HepG2 (cell line): ENCODE results near the gene SLC16A13. TPM values are rescaled to one million over a fixed set of nuclear protein-coding genes. Genes with fewer than 3 reads are reported as not detected.

Source experiments
- ATAC-seq: fragments of 200-7000 bp; cut with Tn5 transposase; 3 replicates; pipeline ENCODE4 v1.9.1; 2020; ENCODE audit warnings: mild to moderate bottlenecking, moderate library complexity
- BruUV-seq: library from RNA; stranded (reverse); fragments of 400-500 nt; replicated peaks from 2 replicates; lab custom pipeline; 2021; lab: Mats Ljungman, UMichigan
- CTCF ChIA-PET: fragments of 300-600 bp; formaldehyde crosslinking; extraction: SDS; loops from one replicate; lab custom pipeline; 2021; ENCODE audit warnings: low total read pairs, inconsistent platforms, low intra/inter-chr PET ratio; lab: Yijun Ruan, JAX
- POLR2A ChIA-PET: fragments of 350-600 bp; sonication (Branson Sonifier 250); formaldehyde crosslinking; loops from one replicate; lab custom pipeline; 2020; ENCODE audit warnings: antibody characterized with exemption, inconsistent platforms; lab: Yijun Ruan, JAX
- DNase-seq: peaks from one replicate; pipeline ENCODE4 v3.0.0-alpha.2; 2015; ENCODE audit warnings: low spot score
- FAIRE-seq: peaks from 3 replicates; lab custom pipeline; 2011; peaks lifted over from hg19 to GRCh38; lab: Jason Lieb, UNC
- H2AFZ ChIP-seq: one replicate; pipeline ENCODE4 v1.6.1; 2011; ENCODE audit warnings: low read length, inconsistent platforms
- H3K27ac ChIP-seq: fragments of 300-600 bp; 3 replicates; pipeline ENCODE4 v1.8.0; 2011; ENCODE audit warnings: mixed run types, mild to moderate bottlenecking, mixed read lengths, low read length, inconsistent platforms; ENCODE audit not compliant: insufficient read depth; ENCODE audit errors: extremely low read length
- H3K27me3 ChIP-seq, 2 experiments: fragments of 200-600 bp in 1 of 2; 2 replicates in 1 of 2; 3 replicates in 1 of 2; pipeline versions ENCODE4 v1.6.0 to v1.8.0; 2011; ENCODE audit warnings: low read length in 2 of 2, mild to moderate bottlenecking in 2 of 2, moderate library complexity in 2 of 2, inconsistent platforms in 1 of 2; ENCODE audit not compliant: insufficient read depth in 2 of 2, control insufficient read depth in 1 of 2
- H3K36me3 ChIP-seq, 2 experiments: fragments of 200-600 bp in 1 of 2; replicated peaks in 1 of 2; 2 replicates in 1 of 2; 3 replicates in 1 of 2; pipeline versions ENCODE4 v1.5.1 to v1.8.0; 2011; ENCODE audit warnings: low read length in 2 of 2, inconsistent platforms in 1 of 2; ENCODE audit not compliant: insufficient read depth in 2 of 2, control insufficient read depth in 1 of 2
- H3K4me1 ChIP-seq: 2 replicates; pipeline ENCODE4 v1.5.1; 2012; ENCODE audit warnings: low read length, inconsistent platforms; ENCODE audit not compliant: insufficient read depth
- H3K4me2 ChIP-seq: 2 replicates; pipeline ENCODE4 v1.6.0; 2011; ENCODE audit warnings: low read depth, low read length, inconsistent platforms
- H3K4me3 ChIP-seq, 3 experiments: fragments of 200-600 bp in 1 of 3; sonication (generic), shearing (Covaris generic) in 1 of 3; replicated peaks in 1 of 3; 2 replicates each; pipeline ENCODE4 v1.5.1; 2011 to 2016; ENCODE audit warnings: low read length in 3 of 3, inconsistent platforms in 2 of 3, low read depth in 2 of 3, mild to moderate bottlenecking in 2 of 3, control low read depth in 1 of 3, mixed read lengths in 1 of 3; ENCODE audit not compliant: insufficient read depth in 1 of 3
- H3K79me2 ChIP-seq: one replicate; pipeline ENCODE4 v1.6.1; 2011; ENCODE audit warnings: low read length, inconsistent platforms; ENCODE audit not compliant: insufficient read depth
- H3K9ac ChIP-seq: 2 replicates; pipeline ENCODE4 v1.6.0; 2011; ENCODE audit warnings: mild to moderate bottlenecking, low read depth, low read length, inconsistent platforms; ENCODE audit not compliant: insufficient read depth
- H3K9me3 ChIP-seq: 2 replicates; pipeline ENCODE4 v1.5.1; 2012; ENCODE audit warnings: mild to moderate bottlenecking, low read length
- H4K20me1 ChIP-seq: 2 replicates; pipeline ENCODE4 v1.6.0; 2011; ENCODE audit warnings: inconsistent platforms, mild to moderate bottlenecking, low read length, moderate library complexity; ENCODE audit not compliant: insufficient read depth
- CTCF ChIP-seq: sonication (generic); formaldehyde crosslinking; IDR thresholded peaks from 2 replicates; pipeline ENCODE4 v1.5.0; 2020; ENCODE audit warnings: mild to moderate bottlenecking, missing genetic modification reagents, moderate library complexity
- NFIB ChIP-seq: sonication (generic); formaldehyde crosslinking; IDR thresholded peaks from 2 replicates; pipeline ENCODE4 v1.9.0; 2021; ENCODE audit warnings: missing genetic modification reagents, mild to moderate bottlenecking, borderline replicate concordance
- STAG1 ChIP-seq: sonication (generic); formaldehyde crosslinking; IDR thresholded peaks from 2 replicates; pipeline ENCODE4 v1.4.0; 2020; ENCODE audit warnings: missing genetic modification reagents
- ZNF790 ChIP-seq: sonication (generic); formaldehyde crosslinking; IDR thresholded peaks from 2 replicates; pipeline ENCODE4 v1.8.0; 2022; ENCODE audit warnings: missing genetic modification reagents, mild to moderate bottlenecking, borderline replicate concordance
- WGBS: methylation state at CpG from one replicate; pipeline ENCODE4 v1.1.6; 2017; ENCODE audit warnings: low lambda C conversion rate; 5-methylcytosine and 5-hydroxymethylcytosine counted together
- in situ Hi-C: cut with HindIII; loops from 2 replicates; pipeline ENCODE4 v1.10.0; 2017; ENCODE audit warnings: low pct_unique_long_range_greater_than_20kb; ENCODE audit not compliant: extremely low pct_ligation_motif_present
- intact Hi-C: fragments of 100-400 bp; cut with micrococcal nuclease; formaldehyde crosslinking; loops from one replicate; pipeline ENCODE4 v1.10.0; 2022; ENCODE audit not compliant: unreplicated experiment
- polyA plus RNA-seq, 8 experiments: library from polyadenylated mRNA; depleted of rRNA in 3 of 8; stranded (reverse) in 7 of 8; unstranded in 1 of 8; fragments of >200 nt; fragmentation: Illumina TruSeq in 4 of 8; extraction: Trizol in 4 of 8; gene quantifications; 2 replicates each; pipeline versions ENCODE4 v1.2.1 to v1.2.3, GENCODE V29; 2011 to 2016; ENCODE audit warnings: low read depth in 4 of 8, missing spikeins in 1 of 8, mixed read lengths in 1 of 8; ENCODE audit not compliant: insufficient read depth in 1 of 8
- total RNA-seq, 5 experiments: library from RNA; depleted of rRNA; stranded (reverse); fragments of >200 nt; fragmentation: Illumina TruSeq; extraction: Trizol; gene quantifications; 2 replicates each; pipeline ENCODE4 v1.2.3, GENCODE V29; 2016; ENCODE audit warnings: low read depth in 1 of 5
- TF ChIP-seq, protein P1 (sequence below): sonication (generic); formaldehyde crosslinking; IDR thresholded peaks from 2 replicates; pipeline ENCODE4 v1.4.0; 2020; ENCODE audit warnings: missing genetic modification reagents, mild to moderate bottlenecking, borderline replicate concordance

Gene SLC16A13
- total and polyA plus RNA-seq, 2 of the 13 experiments (the other 11 are each of a cell fraction or from before 2014, with no cell fraction given) = 2.2 to 3.0 TPM

- BruUV-seq = no TSS peak
- ATAC-seq (no peak), FAIRE-seq (no peak), DNase-seq (no peak)
- no peaks in the 10 kb centered on the region for H3K9me3 ChIP-seq
- no peak overlapping the region for H3K27ac ChIP-seq
- no peak overlapping the region for H3K9ac ChIP-seq
- in situ Hi-C loops (no loop called here), intact Hi-C loops (no loop called here)
- H2AFZ ChIP-seq = no peak overlapping the region
- no peak overlapping the region for H3K4me3 ChIP-seq
- CTCF ChIA-PET = no interaction called here
- H4K20me1 ChIP-seq = no peaks in the 10 kb centered on the region
- H3K36me3 ChIP-seq = peaks cover 16 to 40% of the 10 kb centered on the region in 2 experiments; a peak in 4 of 5 replicates
- no peaks in the 10 kb centered on the region for H3K79me2 ChIP-seq
- no peaks in the 10 kb centered on the region for H3K4me1 ChIP-seq
- no peaks in the 10 kb centered on the region for H3K27me3 ChIP-seq
- H3K4me2 ChIP-seq = no peak overlapping the region
- 85% methylated on average over 9 of the region's 11 CpGs for WGBS
- TF ChIP-seq NFIB (CRISPR knock-in tag) = no peak
- POLR2A ChIA-PET = no interaction called here
Observed at GRCh38 chr17:6998855-6999508, 36.8 kb upstream of the SLC16A13 start.

GRCh38 chr17:7001318-7001961 is 34.4 kb upstream of the SLC16A13 start:
- no TSS peak for BruUV-seq
- Histone ChIP-seq H3K27me3 (no peaks in the 10 kb centered on the region), H4K20me1 (peaks cover 4% of the 10 kb centered on the region; the same call in 1 of the 2 replicates), H2AFZ (no peak overlapping the region), H3K27ac (no peak overlapping the region), H3K4me2 (no peak overlapping the region), H3K9me3 (no peaks in the 10 kb centered on the region), H3K9ac (no peak overlapping the region), H3K79me2 (no peaks in the 10 kb centered on the region), H3K4me3 (no peak overlapping the region), H3K4me1 (no peaks in the 10 kb centered on the region), H3K36me3 (peaks cover 16 to 41% of the 10 kb centered on the region in 2 experiments; a peak in 4 of 5 replicates)
- in situ Hi-C loops (loop anchor here (5.0 to 10.0 kb wide), 2 partner anchors 89 to 147 kb away; no protein-coding TSS in a partner anchor), intact Hi-C loops (no loop called here)
- whole genome bisulfite sequencing = 79% methylated on average over 10 of the region's 10 CpGs
- FAIRE-seq = no peak
- CTCF ChIA-PET = no interaction called here
- POLR2A ChIA-PET = no interaction called here
- TF ChIP-seq STAG1 (CRISPR knock-in tag) (0 out of 2 replicates have a peak, but pooled peaks have one; percentile 7), ZNF790 (no peak), CTCF (peak; percentile 44)
- TF ChIP-seq, protein P1, sequence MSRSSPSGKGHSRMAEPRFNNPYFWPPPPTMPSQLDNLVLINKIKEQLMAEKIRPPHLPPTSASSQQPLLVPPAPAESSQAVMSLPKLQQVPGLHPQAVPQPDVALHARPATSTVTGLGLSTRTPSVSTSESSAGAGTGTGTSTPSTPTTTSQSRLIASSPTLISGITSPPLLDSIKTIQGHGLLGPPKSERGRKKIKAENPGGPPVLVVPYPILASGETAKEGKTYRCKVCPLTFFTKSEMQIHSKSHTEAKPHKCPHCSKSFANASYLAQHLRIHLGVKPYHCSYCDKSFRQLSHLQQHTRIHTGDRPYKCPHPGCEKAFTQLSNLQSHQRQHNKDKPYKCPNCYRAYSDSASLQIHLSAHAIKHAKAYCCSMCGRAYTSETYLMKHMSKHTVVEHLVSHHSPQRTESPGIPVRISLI (CRISPR knock-in tag) = no peak
- no peak for ATAC-seq
- no peak for DNase-seq
